ENCODE data around the gene RHBDD1. TPM values are rescaled to one million over a fixed set of nuclear protein-coding genes. Genes with fewer than 3 reads are reported as not detected.

The RHBDD1 gene, protein sequence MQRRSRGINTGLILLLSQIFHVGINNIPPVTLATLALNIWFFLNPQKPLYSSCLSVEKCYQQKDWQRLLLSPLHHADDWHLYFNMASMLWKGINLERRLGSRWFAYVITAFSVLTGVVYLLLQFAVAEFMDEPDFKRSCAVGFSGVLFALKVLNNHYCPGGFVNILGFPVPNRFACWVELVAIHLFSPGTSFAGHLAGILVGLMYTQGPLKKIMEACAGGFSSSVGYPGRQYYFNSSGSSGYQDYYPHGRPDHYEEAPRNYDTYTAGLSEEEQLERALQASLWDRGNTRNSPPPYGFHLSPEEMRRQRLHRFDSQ
- polyA plus RNA-seq (ENCODE audit: insufficient read length) = 30.4 TPM
- long read RNA-seq, donor 1, full-length matches to known transcripts = 2 of 2 reads
- long read RNA-seq, donor 1, partial matches to known transcripts = 0 of 2 reads
- long read RNA-seq, donor 1, other reads (novel, unspliced or antisense) = 0 of 2 reads
- long read RNA-seq, donor 2, full-length matches to known transcripts = 2 of 2 reads
- long read RNA-seq, donor 2, partial matches to known transcripts = 0 of 2 reads
- long read RNA-seq, donor 2, other reads (novel, unspliced or antisense) = 0 of 2 reads
- long read RNA-seq, donor 3, full-length matches to known transcripts = 1 of 1 reads
- long read RNA-seq, donor 3, partial matches to known transcripts = 0 of 1 reads
- long read RNA-seq, donor 3, other reads (novel, unspliced or antisense) = 0 of 1 reads
- long read RNA-seq, donor 4 = 0 reads
- long read RNA-seq, donor 5, full-length matches to known transcripts = 1 of 1 reads
- long read RNA-seq, donor 5, partial matches to known transcripts = 0 of 1 reads
- long read RNA-seq, donor 5, other reads (novel, unspliced or antisense) = 0 of 1 reads
- long read RNA-seq, donor 6, full-length matches to known transcripts = 3 of 3 reads
- long read RNA-seq, donor 6, partial matches to known transcripts = 0 of 3 reads
- long read RNA-seq, donor 6, other reads (novel, unspliced or antisense) = 0 of 3 reads
- long read RNA-seq, donor 7, full-length matches to known transcripts = 2 of 2 reads
- long read RNA-seq, donor 7, partial matches to known transcripts = 0 of 2 reads
- long read RNA-seq, donor 7, other reads (novel, unspliced or antisense) = 0 of 2 reads
- long read RNA-seq, donor 8, full-length matches to known transcripts = 1 of 1 reads
- long read RNA-seq, donor 8, partial matches to known transcripts = 0 of 1 reads
- long read RNA-seq, donor 8, other reads (novel, unspliced or antisense) = 0 of 1 reads

DNA sequence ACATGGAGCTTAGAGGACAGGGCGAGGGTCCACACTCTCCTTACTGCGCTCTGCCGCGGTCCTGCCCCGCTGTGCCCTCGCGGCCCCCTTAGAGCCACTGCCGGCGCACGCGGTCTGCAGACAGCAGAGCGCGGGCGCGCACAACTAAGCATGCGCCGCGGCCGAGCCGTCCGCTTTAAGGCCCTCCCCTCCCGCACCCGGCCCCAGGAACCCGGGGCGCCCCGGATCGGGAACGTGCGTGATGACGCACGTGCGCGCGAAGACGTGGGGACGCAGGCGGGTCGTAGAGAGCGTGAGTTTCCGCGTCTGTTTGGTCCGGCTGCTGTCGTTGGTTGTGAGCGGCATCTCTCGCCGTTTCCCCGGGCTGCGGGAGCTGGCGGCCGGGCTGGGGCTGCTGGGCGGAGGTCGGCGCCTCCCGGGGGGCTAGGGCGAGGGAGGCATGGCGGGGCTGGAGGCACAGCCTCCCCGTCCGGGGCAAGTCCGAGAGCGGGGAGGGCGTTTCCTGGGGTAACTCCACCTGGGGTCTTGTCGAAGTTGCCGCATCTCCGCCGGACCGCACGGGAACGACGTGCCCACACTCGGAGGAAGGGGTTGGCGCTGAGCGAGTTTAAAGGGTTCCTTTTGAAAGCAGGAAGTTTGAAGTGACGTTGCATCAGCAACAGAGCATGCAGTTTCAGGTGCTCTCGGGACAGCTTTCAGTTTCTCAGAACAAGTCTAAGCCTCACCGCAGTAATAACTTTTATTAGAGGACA lies at the start of gene RHBDD1:
Gene RHBDD1 (plus strand): TSS at position 259 of the 752 bp plus-strand sequence. CDS start 28,640 bp downstream, outside the sequence.
- DNase-seq = peak; percentile 90

DNA sequence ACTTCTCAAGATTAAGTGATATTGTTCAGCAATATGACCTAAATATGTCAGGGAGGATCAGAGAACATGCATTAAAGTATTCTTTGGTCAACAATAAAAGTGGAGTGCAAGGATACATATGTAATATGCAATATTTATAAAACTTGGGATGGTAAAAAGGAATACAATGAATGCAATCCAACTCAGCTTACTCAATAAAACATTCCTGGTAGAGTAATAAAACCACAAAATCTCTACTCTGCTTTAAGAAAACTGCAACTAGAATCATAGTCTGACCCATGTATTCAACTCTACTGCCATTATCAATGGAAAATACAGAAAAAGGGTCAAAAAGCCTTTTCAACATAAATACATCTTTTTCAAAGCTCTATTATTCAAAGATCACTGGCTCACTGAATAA lies 47.8 kb upstream of the RHBDD1 start:
- no peak for DNase-seq

DNA sequence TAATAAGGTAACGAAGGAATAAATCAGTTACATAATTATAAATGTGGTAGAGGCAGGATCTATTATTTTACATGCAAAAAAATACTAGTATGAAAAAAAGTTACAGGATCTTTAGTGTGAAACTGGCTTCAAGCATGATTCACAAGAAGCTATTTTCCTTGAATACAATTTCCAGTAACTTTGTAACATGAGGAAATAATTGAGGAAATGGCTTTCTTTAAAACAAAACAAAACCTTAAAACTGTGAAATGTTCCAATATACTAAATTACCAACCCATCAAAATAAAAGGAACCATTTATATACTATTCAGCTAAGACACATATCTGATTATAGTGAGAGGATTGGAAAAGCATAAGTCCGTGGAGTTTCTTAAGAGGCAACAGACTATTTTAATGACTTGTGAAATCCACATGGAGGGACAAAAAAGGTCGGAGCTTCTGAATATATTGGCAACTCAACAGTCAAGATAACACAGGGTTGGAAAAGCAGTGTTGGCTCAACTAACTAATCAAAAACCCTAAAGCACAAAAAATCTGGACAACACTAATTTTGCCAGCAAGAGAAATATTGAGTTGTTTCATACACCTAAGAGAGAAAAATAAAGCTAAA lies 46.9 kb upstream of the RHBDD1 start:
- DNase-seq = no peak

DNA sequence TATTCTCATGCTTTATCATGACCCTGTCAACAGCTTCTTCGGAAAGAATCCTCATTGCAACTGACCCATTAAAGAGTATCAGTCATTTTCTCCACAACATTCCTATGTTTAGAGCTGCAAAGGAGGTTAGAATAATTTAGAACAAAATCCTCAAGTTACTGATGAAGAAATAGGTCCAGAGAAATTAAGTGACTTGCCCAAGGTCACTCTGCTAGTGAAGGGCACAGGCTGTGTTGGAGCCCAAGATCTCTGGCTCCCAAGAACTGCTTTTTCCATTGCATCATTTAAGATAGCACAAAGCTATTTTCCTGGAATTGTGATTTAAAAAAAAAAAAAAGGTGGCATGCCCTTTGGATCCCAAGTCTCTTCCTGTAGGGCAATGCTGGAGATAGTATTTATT lies 45.8 kb upstream of the RHBDD1 start:
- no peak for DNase-seq

DNA sequence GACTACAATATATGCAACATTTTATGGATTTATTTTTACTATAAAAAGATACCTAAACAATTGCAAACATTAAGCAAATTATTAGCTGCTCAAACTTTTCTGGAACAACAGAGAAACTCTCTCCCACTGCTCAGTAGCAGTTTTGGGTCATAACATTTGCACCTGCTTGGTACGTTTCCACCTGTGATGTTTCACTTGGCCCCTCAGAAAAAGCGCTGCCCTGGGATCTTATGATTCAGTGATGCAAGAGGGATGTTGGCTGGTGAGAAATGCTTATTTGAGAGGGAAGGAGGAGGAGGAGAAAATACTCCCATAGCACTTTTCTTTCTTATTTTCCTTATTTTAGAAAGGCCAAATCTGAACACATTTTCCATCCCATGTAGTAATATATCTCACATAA lies 45.4 kb upstream of the RHBDD1 start:
- no peak for DNase-seq

DNA sequence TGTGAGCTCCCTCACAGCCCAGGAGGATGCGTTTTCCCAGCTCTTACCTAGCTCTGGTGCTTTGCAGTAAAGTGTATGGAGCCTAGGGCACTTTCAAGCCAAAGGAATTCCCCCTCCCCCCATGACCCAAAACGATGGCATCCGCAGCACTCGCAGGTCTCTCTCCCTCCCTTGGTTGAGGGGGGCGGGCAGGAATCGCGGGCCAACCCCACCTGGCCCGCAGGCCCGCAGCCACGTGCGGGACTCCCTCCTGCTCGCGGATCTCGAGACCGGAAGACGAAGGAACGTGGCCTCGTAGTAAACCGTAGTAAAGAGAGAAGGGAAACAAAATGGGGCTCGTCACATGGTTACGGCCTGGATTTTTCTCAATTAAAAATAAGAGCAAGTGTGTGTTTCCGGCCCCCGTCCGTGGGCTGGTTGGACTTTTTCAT lies 44.8 kb upstream of the RHBDD1 start:
- no peak for DNase-seq

DNA sequence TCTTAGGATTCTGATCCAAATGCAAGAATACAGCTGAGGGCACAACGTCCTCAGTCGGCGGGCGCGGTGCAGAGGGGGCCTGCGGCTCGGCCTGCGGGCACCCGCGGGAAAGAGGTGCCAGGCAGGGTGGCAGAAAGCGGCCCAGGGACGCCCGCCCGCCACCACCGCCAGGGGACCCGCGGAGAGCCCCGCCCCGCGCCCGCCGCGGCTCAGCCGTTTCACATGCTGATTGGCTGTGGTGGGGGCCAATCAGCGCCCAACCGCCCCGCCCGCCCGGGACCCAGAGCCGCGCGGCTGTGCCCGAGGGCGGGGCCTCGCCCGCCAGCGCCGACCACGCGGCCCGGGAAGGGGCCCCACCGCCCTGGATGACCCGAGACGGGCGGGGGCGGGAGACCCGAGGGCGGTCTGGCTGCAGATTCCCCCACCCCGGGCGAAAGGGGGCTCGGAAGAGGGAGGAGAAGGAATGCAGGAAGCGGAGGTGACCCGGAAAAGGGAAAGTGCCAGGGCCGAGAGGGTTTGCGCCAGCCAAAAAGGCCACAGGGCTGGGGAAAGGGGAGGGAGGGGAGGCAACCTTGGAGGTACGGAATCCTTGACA lies 44.3 kb upstream of the RHBDD1 start:
- DNase-seq = peak; percentile 85

DNA sequence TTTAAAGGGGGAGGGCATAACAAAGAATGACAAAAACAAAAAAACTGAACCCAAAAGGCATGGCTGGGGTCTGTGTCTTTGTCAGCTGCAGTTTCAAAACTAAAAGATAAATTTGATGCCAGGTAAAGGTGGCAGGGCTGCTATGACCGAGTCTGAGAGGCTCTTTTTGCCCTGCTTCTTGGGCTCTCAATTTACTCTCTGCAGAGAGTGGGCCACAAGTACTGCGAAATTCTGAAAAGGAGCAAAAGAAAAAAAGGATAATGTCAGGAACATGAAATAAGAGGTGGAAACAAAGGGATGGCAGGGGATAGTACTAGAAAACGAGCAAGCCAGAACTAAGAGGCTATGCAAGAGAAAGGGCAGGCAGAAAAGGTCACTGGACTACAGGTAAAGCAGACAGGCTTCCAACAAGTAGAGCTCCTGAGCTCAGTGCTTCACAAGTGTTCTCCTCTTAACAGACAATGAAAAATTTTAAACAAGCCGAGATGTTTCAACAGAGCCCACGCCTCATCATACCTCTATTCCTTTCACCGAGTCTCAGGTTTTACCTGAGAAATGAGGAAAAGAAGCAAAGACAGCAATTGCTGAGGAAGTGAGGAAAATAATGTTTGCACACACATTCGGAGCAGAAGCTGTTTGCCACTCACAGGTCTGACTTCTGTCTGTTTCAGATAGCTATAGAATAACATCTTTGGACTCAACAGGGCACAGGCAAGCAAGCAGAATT lies 43.5 kb upstream of the RHBDD1 start:
- DNase-seq = no peak

DNA sequence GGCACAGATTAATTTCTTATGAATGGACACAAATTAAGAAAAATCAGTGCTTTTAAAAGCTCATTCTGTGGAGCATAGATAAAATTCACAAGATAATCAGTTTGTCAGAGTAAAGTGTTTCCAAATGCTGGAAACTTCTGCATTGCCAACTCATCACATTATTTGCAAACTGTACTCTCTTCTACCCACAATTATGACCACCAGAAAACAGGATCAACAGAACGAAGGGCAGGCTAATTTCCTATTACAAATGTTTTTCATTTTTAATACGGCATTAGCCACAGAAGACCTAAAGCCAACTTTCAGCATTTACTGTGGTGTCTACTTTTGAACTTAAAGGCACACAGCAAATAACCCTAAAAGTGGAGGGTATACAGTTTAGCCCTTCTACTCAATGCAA lies 42.2 kb upstream of the RHBDD1 start:
- no peak for DNase-seq

DNA sequence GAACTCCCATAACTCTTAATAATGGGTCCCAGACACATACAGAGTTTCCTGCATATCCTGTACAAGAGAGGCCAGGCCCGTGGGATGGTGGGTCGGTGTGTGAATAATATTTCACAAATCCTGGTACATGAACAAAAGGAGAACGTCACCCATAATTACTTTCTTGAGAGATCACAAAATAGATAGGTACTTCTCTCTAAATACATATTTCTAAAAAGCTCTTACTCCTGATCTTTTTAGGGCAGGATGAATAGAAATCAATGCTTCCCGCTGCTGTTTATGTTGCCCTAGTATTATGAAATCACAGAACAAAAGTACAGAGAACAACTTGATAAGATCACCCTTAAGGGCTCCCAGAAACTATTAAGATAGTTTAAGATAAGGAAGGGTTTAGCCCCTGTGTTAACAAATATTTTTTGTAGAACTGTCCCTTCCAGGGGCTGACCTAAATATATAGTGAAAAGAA lies 41.6 kb upstream of the RHBDD1 start:
- DNase-seq = no peak

DNA sequence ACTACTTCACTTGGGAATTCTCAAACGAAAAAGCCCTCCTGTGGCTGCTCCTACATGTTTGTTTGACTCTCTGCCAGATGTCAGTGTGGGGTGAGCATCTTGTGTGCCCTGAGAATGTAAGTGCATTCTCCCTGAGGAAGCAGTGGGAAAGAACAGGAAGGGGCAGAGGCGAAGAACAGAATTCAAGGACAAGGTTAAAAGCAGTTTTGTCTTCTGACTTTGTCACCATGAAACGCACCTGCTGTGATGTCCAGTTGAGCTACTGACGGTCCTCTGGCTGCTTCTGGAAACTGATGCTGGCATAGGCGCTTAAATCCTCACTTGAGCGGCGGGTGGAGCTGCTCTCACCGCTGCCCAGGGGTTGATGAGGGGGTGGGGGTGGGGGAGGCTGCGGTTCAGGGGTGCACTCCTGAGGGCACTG lies 41.1 kb upstream of the RHBDD1 start:
- DNase-seq = no peak

DNA sequence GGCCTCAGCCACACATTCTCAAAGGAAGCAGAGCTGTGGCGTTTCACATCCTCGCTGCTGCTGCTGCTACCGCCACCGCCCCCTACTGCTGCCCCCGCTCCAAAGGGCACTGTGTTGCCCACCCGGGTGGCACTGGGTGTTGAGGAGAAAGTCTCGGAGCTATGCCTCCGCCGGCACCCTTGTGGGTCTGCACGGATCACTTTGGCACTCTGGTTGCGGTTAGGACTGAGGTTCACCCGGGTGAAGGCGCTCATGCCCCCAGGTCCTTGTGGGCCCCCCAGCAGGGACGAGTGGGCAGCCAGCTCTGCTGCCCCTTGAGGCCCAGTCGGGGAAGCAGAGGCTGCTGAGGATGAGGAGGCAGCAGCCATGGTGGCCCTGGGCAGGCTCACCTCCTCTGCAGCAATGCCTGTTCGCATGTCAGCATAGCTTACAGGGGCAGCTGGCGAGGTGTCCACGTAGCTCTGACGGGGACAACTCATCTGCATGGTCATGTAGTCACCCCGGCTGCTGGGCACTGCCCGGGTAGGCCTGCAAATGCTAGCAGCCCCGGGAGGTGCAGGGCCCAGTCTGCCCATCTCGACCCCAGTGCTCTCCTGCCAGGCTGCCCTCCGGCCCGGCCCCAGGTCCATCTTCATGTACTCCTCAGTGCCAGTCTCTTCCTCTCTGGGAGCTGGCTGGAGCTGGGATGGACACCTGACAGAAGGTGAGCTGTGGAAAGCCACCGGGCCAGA lies 40.4 kb upstream of the RHBDD1 start:
- DNase-seq = no peak

DNA sequence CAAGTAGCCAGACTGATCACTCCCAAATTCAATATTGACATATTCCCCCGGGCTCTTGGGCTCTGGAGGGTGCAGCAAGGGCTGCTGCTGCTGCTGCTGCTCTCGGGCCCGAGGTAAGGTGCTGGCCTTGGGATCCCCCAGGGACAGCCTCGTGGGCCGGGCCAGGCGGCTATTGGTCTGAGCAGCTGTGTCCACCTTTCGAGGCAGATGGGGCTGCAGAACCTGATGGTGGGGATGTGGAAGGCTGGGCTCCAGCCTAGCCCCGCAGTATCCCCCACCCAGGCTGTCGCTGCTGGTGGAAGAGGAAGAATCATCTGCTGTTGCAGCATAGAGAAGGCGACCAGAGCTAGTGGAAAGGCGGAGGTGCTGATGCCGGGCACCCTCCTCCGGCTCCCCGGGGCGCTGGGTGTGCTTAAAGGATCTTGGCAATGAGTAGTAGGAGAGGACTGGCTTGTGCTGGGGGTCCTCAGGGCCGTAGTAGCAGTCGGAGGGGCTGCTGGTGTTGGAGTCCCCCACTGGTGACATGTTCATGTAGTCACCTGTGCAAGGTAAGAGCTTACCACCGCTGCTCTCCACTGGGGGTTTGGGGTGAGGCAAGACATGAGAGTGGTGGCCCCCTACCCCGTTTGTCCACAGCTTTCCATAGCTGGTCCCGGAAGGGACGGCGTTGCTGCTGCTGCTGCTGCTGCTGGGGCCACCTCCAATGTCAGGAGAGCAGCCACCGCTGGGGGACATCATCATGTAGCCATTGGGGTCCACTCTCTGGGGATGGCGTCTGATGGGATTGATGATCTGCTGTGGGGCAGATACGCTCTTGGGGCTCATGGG lies 39.6 kb upstream of the RHBDD1 start:
- DNase-seq = no peak

DNA sequence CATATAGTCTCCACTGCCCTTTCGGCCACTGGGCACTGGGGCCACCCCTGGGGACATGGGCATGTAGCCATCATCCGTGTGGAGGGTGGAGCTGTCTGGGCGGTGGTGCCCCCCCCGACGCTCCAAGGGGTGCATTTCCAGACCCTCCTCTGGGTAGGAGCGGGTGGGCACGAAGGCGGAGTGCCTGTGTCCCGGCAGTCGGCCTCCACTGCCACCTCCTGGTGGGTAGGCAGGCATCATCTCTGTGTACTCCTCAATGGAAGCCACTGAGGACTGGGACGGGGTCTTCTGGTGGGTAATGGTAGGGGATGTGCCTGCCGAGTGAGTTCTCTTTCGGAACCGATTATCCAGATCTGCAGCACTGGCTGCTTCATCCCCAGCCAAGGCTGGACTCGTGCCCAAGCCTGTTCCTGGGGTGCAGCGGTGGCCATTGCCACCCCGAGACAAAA lies 39.0 kb upstream of the RHBDD1 start:
- DNase-seq = no peak

DNA sequence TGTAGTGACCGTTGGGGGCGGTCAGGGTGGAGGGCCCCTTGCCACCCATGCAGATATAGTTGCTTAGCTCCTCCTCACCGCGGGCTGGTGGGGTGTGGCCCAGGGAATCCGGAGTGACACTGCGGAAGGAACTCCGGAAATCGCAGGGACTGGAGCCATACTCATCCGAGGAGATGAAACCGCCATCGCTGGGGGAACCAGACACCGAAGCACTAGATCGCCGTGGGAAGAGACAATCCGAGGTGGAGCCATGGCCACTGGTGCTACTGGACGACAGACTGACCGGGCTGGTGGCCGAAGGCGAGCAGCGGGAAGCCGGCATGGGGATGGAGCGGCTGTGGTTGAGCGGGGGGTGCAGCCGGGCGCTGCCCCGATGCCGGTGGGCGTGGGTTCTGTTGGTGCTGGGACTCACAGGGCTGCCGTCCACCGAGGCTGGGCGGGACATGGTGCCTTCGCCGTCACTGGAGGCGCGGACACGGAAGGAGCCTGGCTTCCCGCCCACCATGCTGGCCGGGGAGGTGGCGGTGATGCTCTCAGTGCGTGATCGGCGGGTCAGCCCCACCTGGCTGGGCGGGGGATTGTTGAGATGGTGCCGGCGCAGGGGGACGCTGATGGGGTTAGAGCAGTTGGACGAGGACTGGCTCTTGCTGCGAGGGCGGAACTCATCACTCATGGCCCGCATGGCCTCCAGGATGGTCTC lies 38.4 kb upstream of the RHBDD1 start:
- DNase-seq = no peak

DNA sequence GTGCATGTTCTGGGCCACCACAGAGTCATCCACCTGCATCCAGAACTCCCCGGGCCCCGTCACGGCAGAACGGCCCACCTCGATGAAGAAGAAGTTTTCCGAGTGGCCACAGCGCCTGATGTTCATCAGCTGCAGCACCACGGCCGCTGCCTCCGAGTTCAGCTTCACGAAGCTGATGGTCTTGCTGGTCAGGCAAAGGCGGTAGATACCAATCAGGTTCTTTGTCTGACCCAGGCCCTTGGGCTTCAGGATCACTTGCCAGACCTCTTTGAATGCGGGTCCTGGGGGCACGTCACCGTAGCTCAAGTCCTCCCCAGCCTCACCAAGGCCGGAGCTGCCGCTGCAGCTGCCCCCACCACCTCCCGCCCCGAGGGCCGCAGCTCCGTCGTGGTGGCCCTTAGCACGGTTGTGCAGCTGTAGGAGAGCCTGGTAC lies 37.8 kb upstream of the RHBDD1 start:
- DNase-seq = no peak

Measured in left kidney (tissue), 8 donors.